ENCODE data around the gene MYLK4.

The MYLK4 gene

DNA sequence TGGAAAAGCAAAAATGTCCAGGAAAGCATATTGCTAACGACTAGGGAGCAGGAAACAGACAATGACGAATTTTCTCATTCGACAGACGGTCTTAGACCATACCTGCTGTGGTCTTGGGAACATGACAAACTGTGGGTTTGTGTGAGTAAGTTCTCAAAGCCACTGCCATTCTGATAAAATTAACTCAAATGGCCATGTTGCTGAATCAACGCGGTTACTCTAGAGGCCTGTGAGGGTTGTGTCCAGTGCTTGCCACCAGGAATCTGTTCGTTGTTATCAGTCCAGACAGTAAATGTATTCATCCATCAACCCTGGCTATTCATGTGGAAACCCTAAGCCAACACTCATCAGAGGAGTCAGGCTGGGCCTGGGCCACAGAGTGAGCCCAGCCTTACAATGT, 124.3 kb downstream of the MYLK4 start:
- no peak for DNase-seq (ENCODE audit: low read depth)

DNA sequence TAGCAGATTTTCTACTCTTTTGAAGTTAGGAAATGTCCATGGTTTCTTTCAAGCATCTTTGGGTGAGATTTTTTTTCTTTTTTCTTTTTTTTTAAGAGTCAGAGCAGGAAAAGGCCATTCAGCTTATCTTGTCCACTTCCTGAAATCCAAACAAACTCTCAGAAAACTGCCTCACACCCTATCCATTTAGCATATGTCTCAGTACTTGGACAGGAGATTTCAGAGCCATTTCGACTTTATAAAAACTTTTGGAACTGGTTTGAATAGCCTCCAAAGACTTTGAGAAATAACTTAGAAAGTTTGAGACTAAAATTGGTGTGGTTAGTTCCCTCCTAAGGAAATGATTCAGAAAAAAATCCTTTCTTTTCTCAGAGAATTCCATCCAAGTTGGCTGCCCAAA, 125.1 kb downstream of the MYLK4 start:
- DNase-seq (ENCODE audit: low read depth) = no peak

- DNase-seq (ENCODE audit: low read depth) = no peak
Measured at GRCh38 chr6:2624177-2624576, 126.5 kb downstream of the MYLK4 start.

GRCh38 chr6:2623295-2623694, 127.4 kb downstream of the MYLK4 start:
- no peak for DNase-seq (ENCODE audit: low read depth)

- no peak for DNase-seq (ENCODE audit: low read depth)
Measured at GRCh38 chr6:2622671-2623070, 128.1 kb downstream of the MYLK4 start.

DNA sequence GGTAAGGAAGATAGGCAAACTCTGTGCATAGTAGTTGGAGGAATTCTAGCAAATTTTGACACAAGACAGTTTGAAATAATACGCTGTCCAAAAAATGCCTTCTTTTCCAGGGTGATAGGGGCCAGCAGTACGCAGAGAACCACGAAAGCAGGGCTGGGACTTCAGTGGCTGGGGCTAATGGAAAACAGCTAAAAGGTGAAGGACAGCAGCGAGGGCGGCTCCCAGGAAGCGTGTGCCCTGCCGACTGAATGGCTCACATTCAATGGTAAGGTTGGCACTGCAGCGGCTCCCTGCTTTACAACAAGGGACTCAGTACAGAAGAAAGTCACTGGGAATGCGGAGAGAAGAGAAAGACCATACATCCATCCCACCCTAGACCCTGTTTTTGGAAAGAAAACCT, 131.1 kb downstream of the MYLK4 start:
- no peak for DNase-seq (ENCODE audit: low read depth)

DNA sequence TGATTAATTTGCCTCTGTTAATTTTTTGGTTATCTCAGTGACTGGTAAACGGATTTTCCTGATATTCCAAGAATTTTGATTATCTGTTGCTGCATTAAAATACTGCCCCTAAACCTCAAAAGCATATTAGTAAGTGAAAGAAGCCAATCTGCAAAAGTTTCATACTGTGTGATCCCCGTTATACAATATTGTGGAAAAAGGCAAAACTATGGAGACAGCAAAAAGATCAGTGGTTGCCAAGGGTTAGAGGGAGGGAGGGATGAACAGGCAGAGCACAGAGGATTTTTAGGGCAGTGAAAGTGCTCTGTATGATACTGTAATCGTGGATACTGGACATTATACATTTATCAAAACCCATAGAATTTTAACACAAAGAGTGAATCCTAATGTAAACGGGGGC, 133.0 kb downstream of the MYLK4 start:
- no peak for DNase-seq (ENCODE audit: low read depth)

DNA sequence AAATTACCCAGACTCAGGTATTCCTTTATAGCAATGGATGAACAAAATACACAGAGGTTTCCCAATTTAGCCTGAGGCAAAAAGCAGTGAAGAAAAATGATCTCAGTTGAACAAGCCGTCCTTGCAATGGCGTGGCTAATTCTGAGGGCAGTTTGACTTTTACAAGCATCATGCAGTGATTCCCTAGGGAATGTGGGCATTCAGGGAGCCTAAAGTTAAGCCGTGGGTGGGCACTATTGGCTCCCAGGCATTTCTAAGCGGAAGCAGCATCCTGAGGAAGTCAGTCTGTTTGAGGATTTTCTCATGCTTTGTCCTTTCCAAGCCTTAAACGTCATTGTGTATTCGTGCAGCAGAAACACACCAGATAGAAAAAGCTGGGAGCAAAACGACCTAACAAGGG, 133.9 kb downstream of the MYLK4 start:
- DNase-seq (ENCODE audit: low read depth) = no peak

- no peak for DNase-seq (ENCODE audit: low read depth)
Measured at GRCh38 chr6:2615251-2615650, 135.5 kb downstream of the MYLK4 start.

GRCh38 chr6:2614846-2615245, 135.9 kb downstream of the MYLK4 start:
- DNase-seq (ENCODE audit: low read depth) = no peak

GRCh38 chr6:2614155-2614554, 136.6 kb downstream of the MYLK4 start:
- DNase-seq (ENCODE audit: low read depth) = no peak

All from activated T-cell treated with anti-CD3 and anti-CD28 coated beads for 1 hour (primary cell).